Tibial nerve (tissue), 4 donors: Measurements from ENCODE around the gene SLC36A2. TPM values are rescaled to one million over a fixed set of nuclear protein-coding genes. Genes with fewer than 3 reads are reported as not detected.

Experiments used
- DNase-seq, 2 donors: peaks; one replicate each; pipeline ENCODE4 v3.0.0-alpha.2; 2019; ENCODE audit warnings: low spot score in 2 of 2
- H3K27ac ChIP-seq, 4 donors: fragments of 200-600 bp; sonication (generic) in 3 of 4; one replicate each; pipeline ENCODE4 v1.5.1; 2017 to 2019; ENCODE audit warnings: mild to moderate bottlenecking in 1 of 4
- H3K27me3 ChIP-seq, 2 donors: fragments of 200-600 bp; sonication (generic) in 1 of 2; one replicate each; pipeline versions ENCODE4 v1.5.1 to v1.6.0; 2017 to 2019
- H3K36me3 ChIP-seq, 3 donors: fragments of 200-600 bp; sonication (generic); one replicate each; pipeline ENCODE4 v1.5.1; 2018 to 2019
- H3K4me1 ChIP-seq, 4 donors: fragments of 200-600 bp; sonication (generic) in 3 of 4; one replicate each; pipeline ENCODE4 v1.5.1; 2017 to 2019
- H3K4me3 ChIP-seq, 4 donors: fragments of 200-600 bp; sonication (generic) in 3 of 4; one replicate each; pipeline ENCODE4 v1.5.1; 2017 to 2019; ENCODE audit warnings: mild to moderate bottlenecking in 1 of 4, moderate library complexity in 1 of 4
- H3K9me3 ChIP-seq, 4 donors: fragments of 200-600 bp; sonication (generic) in 3 of 4; one replicate each; pipeline ENCODE4 v1.5.1; 2017 to 2019
- CTCF ChIP-seq, 5 experiments: fragments of 200-600 bp in 3 of 5; fragments of 450-650 bp in 2 of 5; sonication (generic) in 3 of 5; IDR thresholded peaks; one replicate each; pipeline ENCODE4 v1.5.1; 2016 to 2019; ENCODE audit warnings: antibody characterized with exemption in 5 of 5, mild to moderate bottlenecking in 3 of 5, moderate library complexity in 2 of 5
- EP300 ChIP-seq, 2 donors: sonication (generic); formaldehyde crosslinking; IDR thresholded peaks; one replicate each; pipeline ENCODE4 v1.6.1; 2017; ENCODE audit warnings: antibody characterized with exemption in 2 of 2, mild to moderate bottlenecking in 1 of 2
- POLR2A ChIP-seq, 2 donors: fragments of 450-650 bp; IDR thresholded peaks; one replicate each; pipeline ENCODE4 v1.6.1; 2017; ENCODE audit warnings: antibody characterized with exemption in 2 of 2, mild to moderate bottlenecking in 2 of 2, moderate library complexity in 2 of 2
- WGBS, 2 donors: methylation state at CpG; one replicate each; pipeline ENCODE4 v1.1.5; 2018; 5-methylcytosine and 5-hydroxymethylcytosine counted together
- total RNA-seq, 4 donors: library from RNA; depleted of rRNA; stranded (reverse); fragments of >200 nt; gene quantifications; one replicate each; pipeline ENCODE4 v1.1.0, GENCODE V29; 2016

Gene SLC36A2
- total RNA-seq, 4 donors from 2014 or later = 7.5 to 22.9 (median 10.6) TPM

GRCh38 chr5:151345808-151346478 is 1.4 kb downstream of the SLC36A2 start:
- H3K4me1 ChIP-seq = peaks cover 0 to 16% (median 0%) of the 10 kb centered on the region in 4 donors
- H3K27me3 ChIP-seq = no peaks in the 10 kb centered on the region
- DNase-seq = no peak
- no peaks in the 10 kb centered on the region for H3K9me3 ChIP-seq
- H3K27ac ChIP-seq = peak overlapping the region in 2 of 4 donors; percentile 37 to 63
- no peaks in the 10 kb centered on the region for H3K36me3 ChIP-seq
- H3K4me3 ChIP-seq = peak overlapping the region in 3 of 4 donors; percentile 0 to 34 (median 5)
- WGBS, 2 donors = 29 to 35% methylated on average over 8 of the region's 8 CpGs
- TF ChIP-seq POLR2A (IDR thresholded peaks at IDR 0.05) = no peak
- TF ChIP-seq EP300 (IDR thresholded peaks at IDR 0.05) = no peak
- TF ChIP-seq CTCF (IDR thresholded peaks at IDR 0.05) = no peak

GRCh38 chr5:151345187-151345807 is 2.1 kb downstream of the SLC36A2 start:
- H3K4me3 ChIP-seq = peak overlapping the region in 2 of 4 donors; percentile 5 to 34
- peaks cover 0 to 16% (median 0%) of the 10 kb centered on the region in 4 donors for H3K4me1 ChIP-seq
- peak overlapping the region in 2 of 4 donors; percentile 37 to 63 for H3K27ac ChIP-seq
- 31 to 33% methylated on average over 11 of the region's 11 CpGs for WGBS, 2 donors
- TF ChIP-seq CTCF (IDR thresholded peaks at IDR 0.05) (no peak), EP300 (IDR thresholded peaks at IDR 0.05) (peak in 1 of 2 donors; percentile 35)
- DNase-seq = no peak
- no peaks in the 10 kb centered on the region for H3K9me3 ChIP-seq
- H3K36me3 ChIP-seq = no peaks in the 10 kb centered on the region
- H3K27me3 ChIP-seq = no peaks in the 10 kb centered on the region

- H3K9me3 ChIP-seq = no peaks in the 10 kb centered on the region
- no peaks in the 10 kb centered on the region for H3K36me3 ChIP-seq
- no peaks in the 10 kb centered on the region for H3K27me3 ChIP-seq
- 94 to 95% methylated on average over 7 of the region's 7 CpGs for WGBS, 2 donors
- no peak for DNase-seq
- H3K27ac ChIP-seq = no peak overlapping the region
- no peak overlapping the region for H3K4me3 ChIP-seq
- H3K4me1 ChIP-seq = peaks cover 0 to 16% (median 0%) of the 10 kb centered on the region in 4 donors
- no peak for TF ChIP-seq EP300 (IDR thresholded peaks at IDR 0.05)
- TF ChIP-seq POLR2A (IDR thresholded peaks at IDR 0.05) = no peak
- no peak for TF ChIP-seq CTCF (IDR thresholded peaks at IDR 0.05)
These were observed 3.3 kb downstream of the SLC36A2 start for GRCh38 chr5:151344088-151344487.

DNA sequence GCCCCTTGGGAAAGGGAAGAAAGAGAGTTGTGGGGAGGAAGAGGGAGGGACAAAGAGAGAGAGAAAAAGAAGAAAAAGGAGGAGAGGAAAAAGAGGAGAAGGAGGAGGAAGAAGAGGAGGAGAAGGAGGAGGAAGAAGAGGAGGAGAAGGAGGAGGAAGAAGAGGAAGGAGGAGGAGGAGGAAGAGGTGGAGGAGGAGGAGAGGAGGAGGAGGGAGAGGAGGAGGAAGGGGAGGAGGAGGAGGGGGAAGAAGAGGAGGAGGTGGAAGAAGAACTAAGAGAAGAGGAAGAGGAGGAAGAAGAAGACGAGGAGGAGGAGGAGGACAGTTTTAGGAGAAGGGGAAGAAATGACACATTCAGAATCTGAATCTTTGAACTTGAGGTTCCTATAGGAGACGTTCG is 7.4 kb downstream of the SLC36A2 start:
- no peak for DNase-seq
- no peak for TF ChIP-seq EP300 (IDR thresholded peaks at IDR 0.05)
- TF ChIP-seq POLR2A (IDR thresholded peaks at IDR 0.05) = no peak
- TF ChIP-seq CTCF (IDR thresholded peaks at IDR 0.05) = no peak
- Histone ChIP-seq H3K27me3 (no peaks in the 10 kb centered on the region), H3K27ac (no peak overlapping the region), H3K9me3 (no peaks in the 10 kb centered on the region), H3K4me1 (peaks cover 0 to 2% (median 0%) of the 10 kb centered on the region in 4 donors), H3K4me3 (no peak overlapping the region), H3K36me3 (no peaks in the 10 kb centered on the region)
- WGBS, 2 donors = 73 to 77% methylated on average over 3 of the region's 3 CpGs

DNA sequence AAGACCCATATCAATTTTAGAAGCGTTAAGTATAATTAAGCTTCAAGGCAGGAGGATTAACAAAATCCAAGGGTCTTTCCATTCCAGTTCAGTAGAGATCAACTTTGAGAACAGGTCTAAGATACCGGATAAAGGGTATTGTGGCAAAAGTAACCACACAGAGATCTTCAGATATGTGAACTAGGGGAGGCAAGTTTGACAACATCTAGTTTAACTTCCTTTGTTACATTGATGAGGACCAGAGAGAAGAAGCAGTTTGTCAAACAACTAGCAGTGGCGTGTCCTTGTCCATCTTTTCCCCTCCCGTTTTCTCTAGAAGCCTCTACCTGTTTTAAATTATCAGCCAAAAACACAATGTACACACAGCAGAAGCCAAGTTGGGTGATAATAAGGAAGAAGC is 8.6 kb downstream of the SLC36A2 start:
- H3K27me3 ChIP-seq = no peaks in the 10 kb centered on the region
- no peaks in the 10 kb centered on the region for H3K4me1 ChIP-seq
- no peak for DNase-seq
- H3K36me3 ChIP-seq = no peaks in the 10 kb centered on the region
- 91 to 94% methylated on average over 4 of the region's 4 CpGs for WGBS, 2 donors
- TF ChIP-seq CTCF (IDR thresholded peaks at IDR 0.05) (no peak), POLR2A (IDR thresholded peaks at IDR 0.05) (no peak), EP300 (IDR thresholded peaks at IDR 0.05) (no peak)
- no peak overlapping the region for H3K27ac ChIP-seq
- H3K9me3 ChIP-seq = no peaks in the 10 kb centered on the region
- H3K4me3 ChIP-seq = no peak overlapping the region
